SK-N-SH (cell line): ENCODE results near the gene CEP95. TPM values are rescaled to one million over a fixed set of nuclear protein-coding genes. Genes with fewer than 3 reads are reported as not detected.

Source experiments
- CTCF ChIA-PET: fragments of 300-600, 350-600 bp; formaldehyde crosslinking; extraction: SDS; loops from one replicate; lab custom pipeline; 2021; lab: Yijun Ruan, JAX
- POLR2A ChIA-PET: fragments of 350-600 bp; sonication (Branson Sonifier 250); formaldehyde crosslinking; extraction: SDS; loops from one replicate; lab custom pipeline; 2020; ENCODE audit warnings: antibody characterized with exemption, inconsistent platforms; lab: Yijun Ruan, JAX
- DNase-seq: peaks from one replicate; pipeline ENCODE4 v3.0.0; 2012
- H2AFZ ChIP-seq: fragments of 200-600 bp; sonication (generic); 2 replicates; pipeline ENCODE4 v1.8.1; 2016; ENCODE audit warnings: antibody characterized with exemption, mild to moderate bottlenecking, low read depth
- H3F3A ChIP-seq: fragments of 200-600 bp; sonication (generic); replicated peaks from 2 replicates; pipeline ENCODE3; 2016; ENCODE audit warnings: antibody characterized with exemption, mild to moderate bottlenecking; ENCODE audit not compliant: insufficient read depth
- H3K27ac ChIP-seq, 2 experiments: fragments of 200-500 bp in 1 of 2; fragments of 200-600 bp in 1 of 2; sonication (Bioruptor generic) in 1 of 2; sonication (generic), shearing (Covaris generic) in 1 of 2; 2 replicates each; pipeline versions ENCODE4 v1.5.1 to v1.6.1; 2014 to 2016; ENCODE audit warnings: low read depth in 2 of 2, inconsistent platforms in 1 of 2, low read length in 1 of 2, mild to moderate bottlenecking in 1 of 2, mixed read lengths in 1 of 2
- H3K27me3 ChIP-seq: fragments of 200-600 bp; sonication (generic), shearing (Covaris generic); 2 replicates; pipeline ENCODE4 v1.6.1; 2016; ENCODE audit warnings: mixed run types; ENCODE audit not compliant: insufficient read depth
- H3K36me3 ChIP-seq, 2 experiments: fragments of 200-500 bp in 1 of 2; fragments of 200-600 bp in 1 of 2; sonication (Bioruptor generic) in 1 of 2; sonication (generic) in 1 of 2; replicated peaks in 1 of 2; 2 replicates each; pipeline versions ENCODE3 to v1.5.1; 2014 to 2016; ENCODE audit warnings: low read length in 1 of 2, mild to moderate bottlenecking in 1 of 2; ENCODE audit not compliant: insufficient read depth in 2 of 2, control insufficient read depth in 1 of 2
- H3K4me1 ChIP-seq, 2 experiments: fragments of 200-500 bp in 1 of 2; fragments of 200-600 bp in 1 of 2; sonication (Bioruptor generic) in 1 of 2; sonication (generic), shearing (Covaris generic) in 1 of 2; 2 replicates each; pipeline versions ENCODE4 v1.5.1 to v1.6.1; 2014 to 2016; ENCODE audit warnings: low read depth in 1 of 2, low read length in 1 of 2, mixed run types in 1 of 2; ENCODE audit not compliant: insufficient read depth in 2 of 2, control insufficient read depth in 1 of 2
- H3K4me2 ChIP-seq: fragments of 200-600 bp; sonication (generic), shearing (Covaris generic); 2 replicates; pipeline ENCODE4 v1.6.1; 2017; ENCODE audit warnings: mixed run types
- H3K4me3 ChIP-seq, 2 experiments: fragments of 200-500 bp in 1 of 2; fragments of 200-600 bp in 1 of 2; sonication (Bioruptor generic) in 1 of 2; sonication (generic), shearing (Covaris generic) in 1 of 2; 2 replicates each; pipeline versions ENCODE4 v1.5.1 to v1.8.1; 2014 to 2016; ENCODE audit warnings: low read depth in 2 of 2, inconsistent platforms in 1 of 2, low read length in 1 of 2, mild to moderate bottlenecking in 1 of 2, mixed read lengths in 1 of 2, moderate library complexity in 1 of 2
- H3K79me2 ChIP-seq: fragments of 200-600 bp; sonication (generic); 2 replicates; pipeline ENCODE4 v1.8.1; 2017; ENCODE audit warnings: mild to moderate bottlenecking; ENCODE audit not compliant: insufficient read depth
- H3K9ac ChIP-seq: fragments of 200-600 bp; sonication (generic); 2 replicates; pipeline ENCODE4 v1.6.1; 2017; ENCODE audit warnings: mixed run types
- H3K9me2 ChIP-seq: fragments of 200-600 bp; sonication (generic); 2 replicates; pipeline ENCODE4 v1.6.1; 2017; ENCODE audit warnings: mixed run types
- H3K9me3 ChIP-seq: fragments of 200-600 bp; sonication (generic); 2 replicates; pipeline ENCODE4 v1.6.1; 2017; ENCODE audit warnings: mixed run types, mild to moderate bottlenecking, moderate library complexity
- H4K20me1 ChIP-seq: fragments of 200-600 bp; sonication (generic); 2 replicates; pipeline ENCODE4 v1.6.1; 2017; ENCODE audit warnings: mild to moderate bottlenecking, mixed run types; ENCODE audit not compliant: insufficient read depth
- EZH2phosphoT487 ChIP-seq: fragments of 200-600 bp; sonication (generic); IDR thresholded peaks from 2 replicates; pipeline ENCODE4 v1.6.1; 2017; ENCODE audit warnings: low read depth, mixed run types, mild to moderate bottlenecking, antibody characterized with exemption, moderate library complexity, borderline replicate concordance
- FOSL2 ChIP-seq: IDR thresholded peaks from 2 replicates; pipeline ENCODE4 v1.4.0; 2012; ENCODE audit warnings: low read depth, mild to moderate bottlenecking, moderate library complexity, borderline replicate concordance
- GABPA ChIP-seq: IDR thresholded peaks from 2 replicates; pipeline ENCODE4 v1.4.0; 2012; ENCODE audit warnings: low read depth, mild to moderate bottlenecking
- JUND ChIP-seq: IDR thresholded peaks from 2 replicates; pipeline ENCODE4 v1.4.0; 2012
- RCOR1 ChIP-seq: fragments of 150-350 bp; IDR thresholded peaks from 2 replicates; pipeline ENCODE4 v1.6.1; 2017; ENCODE audit warnings: antibody characterized with exemption, low read length
- RXRA ChIP-seq: IDR thresholded peaks from 2 replicates; pipeline ENCODE4 v1.4.0; 2012; ENCODE audit warnings: low read depth, mild to moderate bottlenecking, borderline replicate concordance
- YY1 ChIP-seq: IDR thresholded peaks from 2 replicates; pipeline ENCODE4 v1.4.0; 2012; ENCODE audit warnings: low read depth, mild to moderate bottlenecking
- WGBS: methylation state at CpG from one replicate; pipeline ENCODE4 v1.1.6; 2017; ENCODE audit warnings: low lambda C conversion rate; 5-methylcytosine and 5-hydroxymethylcytosine counted together
- polyA plus RNA-seq, 3 experiments: library from polyadenylated mRNA; depleted of rRNA; stranded (reverse); fragments of >200 nt; gene quantifications; 2 replicates each; pipeline ENCODE4 v1.2.3, GENCODE V29; 2012
- TF ChIP-seq, protein P1 (sequence below): IDR thresholded peaks from 2 replicates; pipeline ENCODE4 v1.4.0; 2012; ENCODE audit warnings: low read depth, borderline replicate concordance
- TF ChIP-seq, protein P2 (sequence below): IDR thresholded peaks from 2 replicates; pipeline ENCODE4 v1.4.0; 2012; ENCODE audit warnings: low read depth

The CEP95 gene
- polyA plus RNA-seq, 1 of the 3 experiments (the other 2 are of a cell fraction), result 30.8 TPM

DNA sequence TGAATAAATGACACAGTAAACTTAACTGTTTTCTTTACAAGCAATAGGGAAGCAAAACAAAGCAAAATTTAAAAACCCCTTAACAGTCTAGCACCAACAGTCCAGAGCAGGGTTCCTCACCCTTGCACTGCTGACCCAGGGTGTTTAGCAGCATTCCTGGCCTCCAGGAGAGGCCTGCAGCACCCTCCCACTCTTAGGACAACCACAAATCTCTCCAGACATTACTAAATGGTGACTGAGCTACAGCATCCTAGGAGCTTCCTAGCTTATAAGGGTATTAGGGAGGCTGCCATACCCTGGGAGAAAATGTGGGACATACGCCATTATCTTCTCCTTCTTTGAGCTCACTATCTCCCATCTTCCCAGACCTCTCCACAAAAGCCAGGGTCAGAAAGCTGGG lies 25.8 kb upstream of the CEP95 start:
- no peak overlapping the region for H3K27ac ChIP-seq
- POLR2A ChIA-PET, result no interaction called here
- H4K20me1 ChIP-seq, result no peaks in the 10 kb centered on the region
- 100% methylated on average over 1 of the region's 1 CpG for WGBS
- H3K36me3 ChIP-seq, result peaks cover 57 to 78% of the 10 kb centered on the region in 2 experiments
- peaks cover 22% of the 10 kb centered on the region for H3F3A ChIP-seq
- DNase-seq, result no peak
- CTCF ChIA-PET, result interaction anchor here (0.9 to 10.2 kb wide), 4 partner anchors 11 to 161 kb away, joined by 3 to 76 read pairs (median 37); partner anchors contain the start of gene POLG2
- no peak overlapping the region for H3K4me2 ChIP-seq
- H3K9me3 ChIP-seq, result no peaks in the 10 kb centered on the region
- TF ChIP-seq JUND (no peak), YY1 (no peak), FOSL2 (no peak), RXRA (no peak), GABPA (no peak)
- TF ChIP-seq, protein P1, sequence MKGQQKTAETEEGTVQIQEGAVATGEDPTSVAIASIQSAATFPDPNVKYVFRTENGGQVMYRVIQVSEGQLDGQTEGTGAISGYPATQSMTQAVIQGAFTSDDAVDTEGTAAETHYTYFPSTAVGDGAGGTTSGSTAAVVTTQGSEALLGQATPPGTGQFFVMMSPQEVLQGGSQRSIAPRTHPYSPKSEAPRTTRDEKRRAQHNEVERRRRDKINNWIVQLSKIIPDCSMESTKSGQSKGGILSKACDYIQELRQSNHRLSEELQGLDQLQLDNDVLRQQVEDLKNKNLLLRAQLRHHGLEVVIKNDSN, result no peak
- TF ChIP-seq, protein P2, sequence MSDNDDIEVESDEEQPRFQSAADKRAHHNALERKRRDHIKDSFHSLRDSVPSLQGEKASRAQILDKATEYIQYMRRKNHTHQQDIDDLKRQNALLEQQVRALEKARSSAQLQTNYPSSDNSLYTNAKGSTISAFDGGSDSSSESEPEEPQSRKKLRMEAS, result no peak
- H3K4me3 ChIP-seq, result no peak overlapping the region
- H2AFZ ChIP-seq, result no peak overlapping the region
- no peak overlapping the region for H3K9ac ChIP-seq
- H3K79me2 ChIP-seq, result no peaks in the 10 kb centered on the region
- no peaks in the 10 kb centered on the region for H3K4me1 ChIP-seq
- no peaks in the 10 kb centered on the region for H3K27me3 ChIP-seq
- no peaks in the 10 kb centered on the region for H3K9me2 ChIP-seq

DNA sequence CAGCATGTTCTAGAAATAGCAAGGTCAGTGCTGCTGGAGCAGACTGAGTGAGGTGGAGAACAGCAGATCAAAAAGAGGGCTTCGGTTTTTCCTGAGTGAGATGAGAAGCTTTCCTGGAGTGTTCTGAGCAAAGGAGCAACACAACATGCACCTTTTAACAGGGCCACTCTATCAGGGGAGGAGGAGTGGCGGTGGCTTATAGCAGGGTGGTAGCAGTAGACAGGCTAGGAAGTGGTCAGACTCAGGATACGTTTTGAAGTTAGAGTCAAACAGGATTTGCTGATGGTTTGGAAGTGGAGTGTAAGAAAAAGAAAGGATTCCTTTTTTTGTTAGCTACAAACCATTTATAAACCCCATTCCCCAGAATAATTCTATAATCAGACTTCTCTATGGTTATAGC lies 22.4 kb upstream of the CEP95 start:
- WGBS, result 92% methylated on average over 3 of the region's 3 CpGs
- no peaks in the 10 kb centered on the region for H3K79me2 ChIP-seq
- POLR2A ChIA-PET, result interaction anchor here (2.5 kb wide), 1 partner anchor 13 kb away, joined by 10 read pairs; the partner anchor contains the start of gene POLG2

DNA sequence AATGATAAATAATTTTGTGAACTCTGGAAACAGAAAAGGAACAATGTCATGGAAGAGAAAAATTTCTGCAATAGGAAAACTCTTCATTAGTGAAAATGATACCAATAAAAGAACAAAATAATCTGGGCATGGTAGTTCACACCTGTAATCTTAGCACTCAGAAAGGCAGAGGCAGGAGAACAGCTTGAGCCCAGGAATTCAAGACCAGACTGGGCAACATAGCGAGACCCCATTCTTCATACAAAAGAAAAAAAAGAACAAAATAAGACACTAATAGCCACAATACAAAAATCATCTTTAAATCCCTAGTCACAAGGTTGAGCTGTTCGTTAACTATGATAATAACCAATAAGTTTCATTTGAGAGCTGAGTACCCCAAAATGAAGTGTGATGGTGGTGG lies 18.5 kb upstream of the CEP95 start:
- Histone ChIP-seq H3K9ac (no peak overlapping the region), H3K4me2 (no peak overlapping the region)
- WGBS, result 94% methylated on average over 2 of the region's 2 CpGs

More for the DNA sequence above, 22.4 kb upstream of the CEP95 start:
- Histone ChIP-seq H3K27ac (no peak overlapping the region), H3K9ac (no peak overlapping the region), H3K9me2 (no peaks in the 10 kb centered on the region), H3K9me3 (no peaks in the 10 kb centered on the region), H3F3A (peaks cover 8% of the 10 kb centered on the region), H4K20me1 (no peaks in the 10 kb centered on the region), H3K4me3 (no peak overlapping the region), H3K27me3 (no peaks in the 10 kb centered on the region), H2AFZ (no peak overlapping the region), H3K4me1 (no peaks in the 10 kb centered on the region), H3K4me2 (no peak overlapping the region), H3K36me3 (peaks cover 60 to 80% of the 10 kb centered on the region in 2 experiments)
- TF ChIP-seq RCOR1, result no peak
- CTCF ChIA-PET, result interaction anchor here (0.7 to 10.2 kb wide), 7 partner anchors 7 to 164 kb away, joined by 3 to 76 read pairs (median 3); partner anchors contain the start of gene POLG2
- no peak for DNase-seq

More for the DNA sequence above, 18.5 kb upstream of the CEP95 start:
- CTCF ChIA-PET, result interaction anchor here (1.1 to 6.7 kb wide), 4 partner anchors 9 to 68 kb away, joined by 3 to 76 read pairs (median 33); partner anchors contain the start of genes CEP95 and DDX5
- Histone ChIP-seq H3K4me3 (no peak overlapping the region), H4K20me1 (no peaks in the 10 kb centered on the region)
- no peak for TF ChIP-seq EZH2phosphoT487
- TF ChIP-seq, protein P2, result no peak
- TF ChIP-seq, all 33 proteins: peak for 0
- DNase-seq, result no peak
- Histone ChIP-seq H3K36me3 (peaks cover 61 to 80% of the 10 kb centered on the region in 2 experiments), H3K4me1 (no peaks in the 10 kb centered on the region), H2AFZ (no peak overlapping the region), H3K9me2 (no peaks in the 10 kb centered on the region), H3K27me3 (no peaks in the 10 kb centered on the region), H3F3A (no peaks in the 10 kb centered on the region), H3K9me3 (no peaks in the 10 kb centered on the region), H3K79me2 (peaks cover 13% of the 10 kb centered on the region; the same call in 1 of the 2 replicates), H3K27ac (no peak overlapping the region)
- POLR2A ChIA-PET, result interaction anchor here (1.2 kb wide), 1 partner anchor 8 kb away, joined by 3 read pairs; the partner anchor contains the start of gene POLG2
